WTC11 (cell line): Measurements from ENCODE around the gene NSL1. TPM values are rescaled to one million over a fixed set of nuclear protein-coding genes. Genes with fewer than 3 reads are reported as not detected.
"Not testable (repeated sequence)": the region's sequence is repeated elsewhere in the genome, so short reads cannot be mapped to it uniquely, and the experiment has no call there.

Source experiments
- ATAC-seq: fragments of 200-7000 bp; cut with Tn5 transposase; 2 replicates; pipeline ENCODE4 v1.10.0; 2021; ENCODE audit warnings: mild to moderate bottlenecking, moderate library complexity
- CTCF ChIA-PET: fragments of 300-600 bp; sonication (Branson Sonifier 250); formaldehyde crosslinking; loops from one replicate; lab custom pipeline; 2021; ENCODE audit warnings: antibody characterized with exemption; lab: Charles Lee
- POLR2A ChIA-PET: fragments of 350-600 bp; sonication (Branson Sonifier 250); formaldehyde crosslinking; loops from one replicate; lab custom pipeline; 2021; ENCODE audit warnings: antibody characterized with exemption; lab: Charles Lee
- DNase-seq: peaks from one replicate; pipeline ENCODE4 v3.0.0; 2021; ENCODE audit warnings: low spot score
- H3K27ac Mint-ChIP-seq: 2 replicates; pipeline ENCODE4 v1.8.0; 2021; ENCODE audit warnings: mixed read lengths
- H3K27me3 Mint-ChIP-seq: 2 replicates; pipeline ENCODE4 v1.8.0; 2021; ENCODE audit warnings: low read depth, mild to moderate bottlenecking, moderate library complexity, mixed read lengths
- H3K36me3 Mint-ChIP-seq: 2 replicates; pipeline ENCODE4 v1.8.0; 2021; ENCODE audit warnings: mixed read lengths
- H3K4me1 Mint-ChIP-seq: 2 replicates; pipeline ENCODE4 v1.8.0; 2022; ENCODE audit warnings: mixed read lengths
- H3K4me3 Mint-ChIP-seq: 2 replicates; pipeline ENCODE4 v1.8.0; 2021; ENCODE audit warnings: mild to moderate bottlenecking, moderate library complexity, mixed read lengths
- H3K9me3 Mint-ChIP-seq: 2 replicates; pipeline ENCODE4 v1.8.0; 2021; ENCODE audit warnings: mixed read lengths
- AFF4 ChIP-seq: sonication (generic); formaldehyde crosslinking; IDR thresholded peaks from 2 replicates; pipeline ENCODE4 v1.8.1; 2023; ENCODE audit warnings: mild to moderate bottlenecking, missing genetic modification reagents, borderline replicate concordance
- ATF3 ChIP-seq: sonication (generic); formaldehyde crosslinking; conservative IDR thresholded peaks from 2 replicates; pipeline ENCODE4 v1.8.1; 2022; ENCODE audit warnings: mild to moderate bottlenecking, missing genetic modification reagents
- CBFB ChIP-seq: sonication (generic); formaldehyde crosslinking; IDR thresholded peaks from 2 replicates; pipeline ENCODE4 v1.8.1; 2022; ENCODE audit warnings: mild to moderate bottlenecking, low read depth, missing genetic modification reagents
- CREM ChIP-seq: sonication (generic); formaldehyde crosslinking; IDR thresholded peaks from 2 replicates; pipeline ENCODE4 v1.8.1; 2022; ENCODE audit warnings: mild to moderate bottlenecking, missing genetic modification reagents, moderate library complexity
- CTCF ChIP-seq: fragments of 200-600 bp; IDR thresholded peaks from 2 replicates; pipeline ENCODE4 v1.8.0; 2022; ENCODE audit warnings: antibody characterized with exemption
- HMGA2 ChIP-seq: fragments of 250-450 bp; sonication (Bioruptor Pico); IDR thresholded peaks from 2 replicates; pipeline ENCODE4 v1.4.0; 2021; ENCODE audit warnings: mild to moderate bottlenecking, moderate library complexity
- NFE2L1 ChIP-seq: sonication (generic); formaldehyde crosslinking; IDR thresholded peaks from 2 replicates; pipeline ENCODE4 v1.8.1; 2023; ENCODE audit warnings: missing genetic modification reagents
- NFYB ChIP-seq: sonication (generic); formaldehyde crosslinking; conservative IDR thresholded peaks from 2 replicates; pipeline ENCODE4 v1.8.0; 2022; ENCODE audit warnings: low read depth, missing genetic modification reagents
- NR2C2 ChIP-seq: sonication (generic); formaldehyde crosslinking; IDR thresholded peaks from 2 replicates; pipeline ENCODE4 v1.8.0; 2022; ENCODE audit warnings: mild to moderate bottlenecking, missing genetic modification reagents
- SMAD3 ChIP-seq: sonication (generic); formaldehyde crosslinking; IDR thresholded peaks from 2 replicates; pipeline ENCODE4 v1.8.0; 2022; ENCODE audit warnings: missing genetic modification reagents, mild to moderate bottlenecking, borderline replicate concordance
- SMAD4 ChIP-seq: sonication (generic); formaldehyde crosslinking; IDR thresholded peaks from 2 replicates; pipeline ENCODE4 v1.8.0; 2022; ENCODE audit warnings: mild to moderate bottlenecking, missing genetic modification reagents
- USF1 ChIP-seq: sonication (generic); formaldehyde crosslinking; IDR thresholded peaks from 2 replicates; pipeline ENCODE4 v1.8.0; 2022; ENCODE audit warnings: mild to moderate bottlenecking, missing genetic modification reagents
- ZNF138 ChIP-seq: sonication (generic); formaldehyde crosslinking; conservative IDR thresholded peaks from 2 replicates; pipeline ENCODE4 v1.8.1; 2022; ENCODE audit warnings: mild to moderate bottlenecking, moderate library complexity, missing genetic modification reagents
- ZNF263 ChIP-seq: sonication (generic); formaldehyde crosslinking; IDR thresholded peaks from 2 replicates; pipeline ENCODE4 v1.8.1; 2022; ENCODE audit warnings: low read depth, mild to moderate bottlenecking, moderate library complexity, missing genetic modification reagents
- ZNF396 ChIP-seq: fragments of 250-450 bp; sonication (Bioruptor Pico); IDR thresholded peaks from 2 replicates; pipeline ENCODE4 v1.8.0; 2021; ENCODE audit warnings: mild to moderate bottlenecking, moderate library complexity, borderline replicate concordance
- total RNA-seq: library from RNA; stranded (reverse); gene quantifications from 3 replicates; pipeline ENCODE4 v1.2.3, GENCODE V29; 2021
- TF ChIP-seq, protein P1 (sequence below): sonication (generic); formaldehyde crosslinking; IDR thresholded peaks from 2 replicates; pipeline ENCODE4 v1.8.1; 2023; ENCODE audit warnings: mild to moderate bottlenecking, moderate library complexity, missing genetic modification reagents
- TF ChIP-seq, protein P2 (sequence below): sonication (generic); formaldehyde crosslinking; IDR thresholded peaks from 2 replicates; pipeline ENCODE4 v1.8.0; 2023; ENCODE audit warnings: mild to moderate bottlenecking, missing genetic modification reagents
- TF ChIP-seq, protein P3 (sequence below): fragments of 250-450 bp; sonication (Bioruptor Pico); IDR thresholded peaks from 2 replicates; pipeline ENCODE4 v1.9.0; 2021; ENCODE audit warnings: moderate library complexity, mild to moderate bottlenecking, inconsistent platforms, borderline replicate concordance

The NSL1 gene
- total RNA-seq, 1 experiment from 2014 or later: 55.7 TPM

DNA sequence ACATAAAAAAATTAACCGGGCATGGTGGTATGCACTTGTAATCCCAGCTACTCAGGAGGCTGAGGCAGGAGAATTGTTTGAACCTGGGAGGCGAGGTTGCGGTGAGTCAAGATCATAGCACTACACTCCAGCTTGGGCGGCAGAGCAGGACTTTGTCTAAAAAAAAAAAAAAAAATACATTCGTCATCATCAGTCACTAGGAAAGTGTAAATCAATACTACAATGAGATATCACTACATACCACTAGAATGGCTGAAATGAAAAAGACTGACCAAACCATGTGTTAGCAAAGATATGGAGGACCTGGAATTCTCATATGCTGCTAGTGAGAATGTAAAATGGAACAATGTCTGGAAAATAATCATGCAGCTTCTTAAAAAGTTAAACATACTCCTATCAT is 46.6 kb upstream of the NSL1 start (continued):
- TF ChIP-seq, protein P1, sequence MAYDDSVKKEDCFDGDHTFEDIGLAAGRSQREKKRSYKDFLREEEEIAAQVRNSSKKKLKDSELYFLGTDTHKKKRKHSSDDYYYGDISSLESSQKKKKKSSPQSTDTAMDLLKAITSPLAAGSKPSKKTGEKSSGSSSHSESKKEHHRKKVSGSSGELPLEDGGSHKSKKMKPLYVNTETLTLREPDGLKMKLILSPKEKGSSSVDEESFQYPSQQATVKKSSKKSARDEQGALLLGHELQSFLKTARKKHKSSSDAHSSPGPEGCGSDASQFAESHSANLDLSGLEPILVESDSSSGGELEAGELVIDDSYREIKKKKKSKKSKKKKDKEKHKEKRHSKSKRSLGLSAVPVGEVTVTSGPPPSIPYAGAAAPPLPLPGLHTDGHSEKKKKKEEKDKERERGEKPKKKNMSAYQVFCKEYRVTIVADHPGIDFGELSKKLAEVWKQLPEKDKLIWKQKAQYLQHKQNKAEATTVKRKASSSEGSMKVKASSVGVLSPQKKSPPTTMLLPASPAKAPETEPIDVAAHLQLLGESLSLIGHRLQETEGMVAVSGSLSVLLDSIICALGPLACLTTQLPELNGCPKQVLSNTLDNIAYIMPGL (CRISPR knock-in tag): no peak
- TF ChIP-seq ATF3 (CRISPR knock-in tag) (no peak), NFE2L1 (CRISPR knock-in tag) (no peak)

- DNase-seq, H3K27me3 Mint-ChIP-seq, H3K4me1 Mint-ChIP-seq, ATAC-seq, H3K4me3 Mint-ChIP-seq, POLR2A ChIA-PET, H3K9me3 Mint-ChIP-seq, H3K36me3 Mint-ChIP-seq, H3K27ac Mint-ChIP-seq: not testable (repeated sequence)
- CTCF ChIA-PET: interaction anchor here (0.7 to 1.7 kb wide), 3 partner anchors 14 to 376 kb away, joined by 3 to 9 read pairs (median 4); no protein-coding TSS in a partner anchor
Observed at GRCh38 chr1:212833211-212834207, 41.9 kb upstream of the NSL1 start.

DNA sequence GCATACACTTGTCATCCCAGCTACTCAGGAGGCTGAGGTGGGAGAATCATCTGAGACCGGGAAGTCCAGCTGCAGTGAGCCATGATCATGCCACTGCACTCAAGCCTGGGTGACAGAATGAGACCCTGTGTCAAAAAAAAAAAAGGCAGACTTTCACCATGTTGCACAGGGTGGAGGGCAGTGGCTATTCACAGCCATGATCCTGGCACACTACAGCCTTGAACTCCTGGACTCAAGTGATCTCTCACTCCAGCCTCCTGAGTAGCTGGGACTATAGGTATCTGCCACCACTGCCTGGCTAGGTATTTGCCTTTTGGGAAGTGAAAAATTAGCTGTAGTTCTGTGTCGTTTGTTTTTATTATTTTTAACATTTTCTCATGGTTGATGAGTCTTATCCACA is 36.8 kb upstream of the NSL1 start:
- ATAC-seq (no peak), DNase-seq (no peak)
- 0 out of 2 replicates have a peak, but pooled peaks cover 2% of the 10 kb centered on the region for H3K4me1 Mint-ChIP-seq
- H3K27ac Mint-ChIP-seq: no peak overlapping the region
- H3K4me3 Mint-ChIP-seq: no peak overlapping the region
- CTCF ChIA-PET: no interaction called here
- H3K36me3 Mint-ChIP-seq: peaks cover 27% of the 10 kb centered on the region
- peaks cover 33% of the 10 kb centered on the region for H3K9me3 Mint-ChIP-seq
- POLR2A ChIA-PET: interaction anchor here (0.9 kb wide), 1 partner anchor 29 kb away, joined by 3 read pairs; the partner anchor contains the start of gene FLVCR1
- TF ChIP-seq HMGA2 (CRISPR knock-in tag) (no peak), SMAD3 (no peak), ZNF396 (CRISPR knock-in tag) (no peak), SMAD4 (no peak), NR2C2 (no peak), CREM (no peak), NFYB (CRISPR knock-in tag) (no peak), ZNF263 (CRISPR knock-in tag) (no peak), ZNF138 (CRISPR knock-in tag) (no peak), CBFB (CRISPR knock-in tag) (no peak), CTCF (no peak), USF1 (CRISPR knock-in tag) (no peak), AFF4 (no peak)
- TF ChIP-seq, protein P2, sequence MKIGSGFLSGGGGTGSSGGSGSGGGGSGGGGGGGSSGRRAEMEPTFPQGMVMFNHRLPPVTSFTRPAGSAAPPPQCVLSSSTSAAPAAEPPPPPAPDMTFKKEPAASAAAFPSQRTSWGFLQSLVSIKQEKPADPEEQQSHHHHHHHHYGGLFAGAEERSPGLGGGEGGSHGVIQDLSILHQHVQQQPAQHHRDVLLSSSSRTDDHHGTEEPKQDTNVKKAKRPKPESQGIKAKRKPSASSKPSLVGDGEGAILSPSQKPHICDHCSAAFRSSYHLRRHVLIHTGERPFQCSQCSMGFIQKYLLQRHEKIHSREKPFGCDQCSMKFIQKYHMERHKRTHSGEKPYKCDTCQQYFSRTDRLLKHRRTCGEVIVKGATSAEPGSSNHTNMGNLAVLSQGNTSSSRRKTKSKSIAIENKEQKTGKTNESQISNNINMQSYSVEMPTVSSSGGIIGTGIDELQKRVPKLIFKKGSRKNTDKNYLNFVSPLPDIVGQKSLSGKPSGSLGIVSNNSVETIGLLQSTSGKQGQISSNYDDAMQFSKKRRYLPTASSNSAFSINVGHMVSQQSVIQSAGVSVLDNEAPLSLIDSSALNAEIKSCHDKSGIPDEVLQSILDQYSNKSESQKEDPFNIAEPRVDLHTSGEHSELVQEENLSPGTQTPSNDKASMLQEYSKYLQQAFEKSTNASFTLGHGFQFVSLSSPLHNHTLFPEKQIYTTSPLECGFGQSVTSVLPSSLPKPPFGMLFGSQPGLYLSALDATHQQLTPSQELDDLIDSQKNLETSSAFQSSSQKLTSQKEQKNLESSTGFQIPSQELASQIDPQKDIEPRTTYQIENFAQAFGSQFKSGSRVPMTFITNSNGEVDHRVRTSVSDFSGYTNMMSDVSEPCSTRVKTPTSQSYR (CRISPR knock-in tag): no peak
- TF ChIP-seq, protein P3, sequence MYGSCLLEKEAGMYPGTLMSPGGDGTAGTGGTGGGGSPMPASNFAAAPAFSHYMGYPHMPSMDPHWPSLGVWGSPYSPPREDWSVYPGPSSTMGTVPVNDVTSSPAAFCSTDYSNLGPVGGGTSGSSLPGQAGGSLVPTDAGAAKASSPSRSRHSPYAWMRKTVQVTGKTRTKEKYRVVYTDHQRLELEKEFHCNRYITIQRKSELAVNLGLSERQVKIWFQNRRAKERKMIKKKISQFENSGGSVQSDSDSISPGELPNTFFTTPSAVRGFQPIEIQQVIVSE (CRISPR knock-in tag): no peak
- H3K27me3 Mint-ChIP-seq: peaks cover 10% of the 10 kb centered on the region
